ENCODE results near the gene PLA2G2D.

PLA2G2D gene

DNA sequence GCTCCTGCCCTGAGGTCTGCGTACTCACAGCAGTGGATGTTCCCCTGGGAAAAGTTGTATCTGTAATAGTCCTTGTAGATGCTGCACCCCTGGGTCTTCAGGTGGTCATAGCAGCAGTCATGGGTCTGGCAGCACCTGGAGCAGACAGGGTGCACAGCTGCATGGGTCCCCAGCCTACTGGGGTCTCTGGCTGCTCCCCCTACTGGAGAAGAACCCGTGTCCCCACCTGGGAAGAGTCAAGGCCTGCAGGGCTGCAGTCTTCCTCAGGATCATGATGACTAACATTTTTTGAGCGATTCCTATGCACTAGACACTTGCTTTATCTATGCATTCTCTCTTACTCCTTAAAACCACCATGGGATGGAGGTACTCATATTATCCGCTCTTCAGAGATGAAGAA, 3.9 kb downstream of the PLA2G2D start:
- no peak for DNase-seq

DNA sequence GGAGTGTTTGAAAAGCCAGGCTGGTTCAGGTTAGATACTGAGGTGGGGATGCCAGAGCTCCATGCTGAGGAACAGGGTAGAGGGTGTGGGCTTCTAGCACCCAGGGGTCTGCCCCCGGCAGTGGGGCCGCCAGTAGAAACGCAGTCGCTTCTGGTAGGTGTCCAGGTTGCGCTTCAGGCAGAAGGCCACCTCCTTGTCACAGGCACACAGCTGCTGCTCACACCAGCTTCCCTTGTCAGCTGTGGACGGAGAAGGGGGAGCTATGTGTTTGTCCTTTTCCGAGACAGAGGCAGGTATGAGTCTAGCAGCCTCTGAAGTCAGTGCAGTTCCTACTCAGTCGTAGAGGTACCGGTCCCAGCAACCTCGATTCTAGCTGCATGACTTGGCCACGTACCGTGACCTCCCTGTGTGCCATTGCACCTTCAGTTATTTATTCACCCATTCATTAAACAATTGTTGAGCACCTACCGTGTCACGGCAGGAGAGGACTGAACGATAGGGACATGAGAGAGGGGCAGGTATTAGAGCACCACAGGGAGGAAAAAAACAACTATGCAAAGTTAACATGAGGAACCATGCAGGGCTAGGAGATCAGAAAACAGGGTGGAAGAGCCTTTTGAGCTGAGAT, 5.2 kb downstream of the PLA2G2D start:
- no peak for DNase-seq

GRCh38 chr1:20112279-20113000, 6.9 kb downstream of the PLA2G2D start:
- DNase-seq, result no peak

DNA sequence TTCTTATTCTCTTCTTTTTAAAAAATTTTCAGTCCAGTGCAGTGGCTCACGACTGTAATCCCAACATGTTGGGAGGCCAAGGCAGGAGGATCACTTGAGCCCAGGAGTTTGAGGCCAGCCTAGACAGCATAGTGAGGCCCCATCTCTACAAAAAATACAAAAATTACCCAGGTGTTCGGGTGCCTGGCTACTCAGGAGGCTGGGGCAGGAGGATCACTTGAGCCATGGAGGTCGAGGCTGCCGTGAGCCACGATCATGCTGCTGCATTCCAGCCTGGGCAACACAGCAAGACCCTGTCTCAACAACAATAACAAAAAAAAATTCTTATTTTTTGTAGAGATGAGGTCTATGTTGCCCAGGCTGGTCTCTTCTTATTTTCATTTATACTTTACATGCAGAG, 7.9 kb downstream of the PLA2G2D start:
- DNase-seq, result no peak

GRCh38 chr1:20110679-20111078, 8.7 kb downstream of the PLA2G2D start:
- DNase-seq, result peak in 2 of 51 donors; percentile 4 to 10

DNA sequence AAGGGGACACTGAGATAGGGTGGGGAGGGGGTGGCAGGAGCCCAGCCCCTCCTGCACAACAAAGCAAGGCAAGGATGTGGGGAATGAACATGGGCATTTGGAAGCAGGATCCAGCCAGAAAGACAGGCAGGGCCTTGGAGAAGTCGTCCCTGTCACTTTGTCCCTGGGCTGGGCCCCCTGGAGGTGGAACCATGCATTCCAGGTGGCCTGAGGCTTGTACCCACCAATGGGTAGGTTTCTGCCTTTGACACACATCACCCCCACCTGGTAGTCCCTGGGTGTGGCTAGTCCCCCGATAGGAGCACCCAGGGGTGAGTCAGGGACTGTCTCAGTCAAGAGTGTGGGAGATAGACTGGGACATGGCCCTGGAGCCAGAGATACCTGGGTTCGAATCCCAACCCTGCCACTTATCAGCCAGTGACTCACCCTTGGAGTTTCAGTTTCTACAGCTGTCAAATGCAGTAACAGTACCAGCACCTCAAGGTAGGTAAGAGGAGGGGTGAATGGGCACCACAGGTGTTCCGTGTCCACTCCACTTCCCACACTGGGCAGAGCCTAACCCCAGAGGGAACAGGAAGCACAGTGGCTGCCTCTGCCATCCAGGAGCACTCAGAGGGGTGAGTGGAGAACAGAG, 10.0 kb downstream of the PLA2G2D start:
- DNase-seq, result no peak

DNA sequence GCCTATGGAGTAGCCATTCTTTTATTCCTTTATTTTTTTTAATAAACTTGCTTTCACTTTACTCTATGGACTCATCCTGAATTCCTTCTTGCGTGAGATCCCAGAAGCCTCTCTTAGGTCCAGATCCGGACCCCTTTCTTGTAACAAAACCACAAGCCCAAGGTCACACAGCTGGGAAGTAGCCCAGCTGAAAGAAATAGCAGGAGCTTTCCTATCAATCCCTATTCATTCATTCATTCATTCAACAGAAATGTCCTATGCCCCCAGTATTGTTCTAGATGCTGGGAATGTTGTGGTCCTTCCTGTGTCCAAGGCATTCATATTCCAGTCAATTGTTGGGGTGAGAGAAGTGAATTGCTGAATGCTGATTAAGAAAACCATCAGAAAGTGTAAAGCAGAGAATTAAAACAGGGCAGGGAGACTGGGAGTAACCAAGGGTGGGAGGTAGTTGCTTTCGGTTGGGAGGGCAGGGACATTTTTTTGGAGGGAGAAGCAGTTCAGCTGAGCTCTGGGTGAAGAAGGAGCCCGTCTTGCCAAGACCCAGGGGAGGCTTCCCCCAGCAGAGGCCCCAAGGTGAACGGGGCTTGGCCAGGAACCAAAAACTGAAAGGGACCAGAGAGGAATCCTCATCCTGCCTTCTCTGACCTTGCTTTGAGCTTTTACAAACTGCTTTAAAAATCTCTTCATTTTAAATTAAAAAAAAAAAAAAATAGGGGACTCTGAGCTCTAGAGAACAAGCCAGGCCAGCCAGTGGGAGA, 10.8 kb downstream of the PLA2G2D start:
- DNase-seq, result no peak

DNA sequence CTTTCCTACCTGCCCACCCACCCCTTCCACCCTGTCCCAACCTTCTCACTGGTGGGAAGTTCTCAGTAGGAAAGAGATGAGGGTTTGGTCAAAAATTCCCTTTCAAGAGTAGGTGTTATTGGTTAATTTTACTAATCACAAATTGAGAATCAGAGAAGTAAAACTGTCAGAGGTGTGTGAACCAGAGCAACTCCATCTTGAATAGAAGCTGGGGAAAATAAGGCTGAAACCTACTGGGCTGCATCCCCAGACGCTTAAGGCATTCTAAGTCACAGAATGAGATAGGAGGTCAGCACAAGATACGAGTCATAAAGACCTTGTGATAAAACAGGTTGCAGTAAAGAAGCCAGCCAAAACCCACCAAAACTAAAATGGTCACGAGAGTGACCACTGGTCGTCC, 11.5 kb downstream of the PLA2G2D start:
- DNase-seq, result no peak

GRCh38 chr1:20107351-20107750, 12.0 kb downstream of the PLA2G2D start:
- DNase-seq, result no peak

DNA sequence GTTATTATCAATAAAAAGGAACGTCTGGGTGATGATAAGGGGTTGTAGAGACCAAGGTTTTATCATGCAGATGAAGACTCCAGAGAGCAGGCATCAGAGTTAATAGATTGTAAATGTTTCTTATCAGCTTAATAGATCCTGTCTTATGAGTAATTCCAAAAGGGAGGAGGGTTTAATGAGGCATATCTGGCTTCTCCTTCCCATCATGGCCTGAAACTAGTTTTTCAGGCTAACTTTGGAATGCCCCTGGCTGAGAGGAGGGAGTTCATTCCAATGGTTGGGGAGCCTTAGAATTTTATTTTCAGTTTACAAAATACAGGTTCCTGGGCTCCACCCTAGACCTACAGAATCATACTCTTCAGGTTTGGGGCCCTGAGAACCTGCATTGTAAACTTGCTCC, 13.5 kb downstream of the PLA2G2D start:
- no peak for DNase-seq

GRCh38 chr1:20102875-20103274, 16.5 kb downstream of the PLA2G2D start:
- no peak for DNase-seq

DNA sequence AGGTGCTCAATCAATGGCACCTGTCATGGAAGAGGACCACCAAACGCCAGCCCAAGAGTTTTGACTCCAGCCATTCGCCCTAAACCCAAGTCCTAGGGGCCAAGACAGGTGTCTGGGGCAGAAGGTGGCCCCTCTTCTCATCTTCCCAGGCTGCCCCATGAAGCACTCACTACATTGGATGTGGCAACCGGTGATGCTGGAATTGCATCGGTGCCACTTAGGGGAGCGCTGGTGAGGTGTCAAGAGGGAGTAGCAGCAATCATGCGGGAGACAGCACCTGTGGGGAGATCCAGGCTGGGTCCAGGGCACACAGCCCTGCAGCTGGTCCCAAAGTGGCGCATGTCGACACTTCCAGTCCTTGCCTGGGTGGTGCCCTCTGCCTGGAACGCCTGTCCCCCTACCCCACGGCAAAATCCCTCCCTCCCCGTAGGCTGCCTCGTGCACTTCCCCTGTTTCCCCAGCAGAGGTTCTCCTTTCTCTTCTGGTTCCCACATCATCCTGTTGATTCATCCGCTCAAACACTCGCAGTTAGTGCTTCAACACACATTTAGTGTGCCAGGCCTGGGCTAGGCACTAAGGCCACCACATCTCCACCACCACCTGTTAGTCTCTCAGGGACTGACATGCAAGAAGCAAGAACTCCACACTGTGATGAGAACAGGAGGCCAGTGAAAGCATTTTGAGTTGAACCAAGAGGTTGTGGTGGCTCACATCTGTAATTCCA, 18.5 kb downstream of the PLA2G2D start:
- peak in 18 of 51 donors; percentile 2 to 36 (median 11) for DNase-seq

GRCh38 chr1:20099533-20099932, 19.8 kb downstream of the PLA2G2D start:
- no peak for DNase-seq

DNA sequence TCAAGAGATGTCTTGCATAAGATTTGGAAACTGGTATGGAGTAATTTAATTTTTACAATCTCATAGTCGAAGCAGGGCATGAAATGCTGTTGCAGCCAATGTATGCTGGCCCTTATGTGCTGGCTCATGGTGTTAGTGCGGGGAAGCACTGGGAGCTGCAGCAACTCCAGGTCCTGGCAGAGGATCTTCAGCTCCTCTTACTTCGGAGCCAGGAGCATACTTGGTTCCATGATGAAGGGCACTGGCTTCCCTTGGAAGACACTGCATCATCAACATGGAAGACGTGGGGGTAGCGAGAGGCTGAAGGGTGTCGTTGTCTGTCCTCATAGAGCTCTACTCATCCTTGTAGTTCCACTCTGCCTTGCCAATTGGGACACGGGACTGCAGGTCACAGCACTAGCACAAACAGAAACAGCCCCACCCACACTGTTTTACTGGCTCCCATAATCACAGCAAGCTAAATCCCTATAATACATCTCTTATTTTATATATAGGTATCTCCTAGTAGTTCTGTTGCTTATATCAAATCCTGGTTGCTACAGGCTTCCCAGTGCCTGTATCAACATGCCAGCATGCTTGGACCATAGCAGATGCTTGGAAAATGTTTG, 22.4 kb downstream of the PLA2G2D start:
- no peak for DNase-seq

- no peak for DNase-seq
Observed at GRCh38 chr1:20095564-20096434, 23.5 kb downstream of the PLA2G2D start.

GRCh38 chr1:20093940-20094391, 25.4 kb downstream of the PLA2G2D start:
- no peak for DNase-seq

GRCh38 chr1:20093303-20093702, 26.0 kb downstream of the PLA2G2D start:
- DNase-seq, result no peak

GRCh38 chr1:20090641-20091040, 28.7 kb downstream of the PLA2G2D start:
- no peak for DNase-seq

- DNase-seq, result no peak
Observed at GRCh38 chr1:20090119-20090518, 29.2 kb downstream of the PLA2G2D start.

Data from hypothalamus (tissue), 51 donors.